GM18909 (cell line): Measurements from ENCODE around the gene TWNK.
A peak's percentile ranks its signal among the peaks of the same experiment; 100 is the strongest.

Source experiments
- ATAC-seq: cut with Tn5 transposase; IDR thresholded peaks from one replicate; pipeline ENCODE4 v1.9.1; 2021; ENCODE audit warnings: mild to moderate bottlenecking; ENCODE audit not compliant: unreplicated experiment, poor library complexity

The TWNK gene

GRCh38 chr10:101042667-101043362 is 55.5 kb downstream of the TWNK start:
- ATAC-seq: peak; percentile 95

DNA sequence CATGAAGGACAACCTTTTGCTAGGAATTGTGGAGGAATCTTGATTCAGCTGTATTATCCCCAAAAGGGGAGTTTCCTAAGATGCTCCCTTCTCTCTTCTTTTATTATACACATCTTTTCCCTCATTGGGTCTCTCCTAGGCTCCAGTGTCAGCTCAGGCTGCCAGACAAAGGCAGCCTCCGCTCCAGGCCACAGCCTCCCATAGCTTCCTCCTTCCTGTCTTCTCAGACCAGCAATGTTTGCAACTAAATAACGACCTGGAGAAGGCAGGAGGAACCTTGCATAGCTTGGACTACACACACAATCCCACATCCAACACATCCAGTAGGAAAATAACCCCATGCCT is 56.0 kb downstream of the TWNK start:
- no peak for ATAC-seq
